PC-9 (cell line): Measurements from ENCODE around the gene VPS37B. TPM values are rescaled to one million over a fixed set of nuclear protein-coding genes. Genes with fewer than 3 reads are reported as not detected.

Experiments
- BruUV-seq: library from RNA; stranded (reverse); fragments of 400-500 nt; replicated peaks from 2 replicates; lab custom pipeline; 2021; lab: Mats Ljungman, UMichigan
- CTCF ChIA-PET: fragments of 300-600 bp; sonication (Branson Sonifier 250); formaldehyde crosslinking; loops from one replicate; lab custom pipeline; 2022; ENCODE audit warnings: antibody characterized with exemption; lab: Charles Lee
- POLR2A ChIA-PET: fragments of 300-600 bp; sonication (Branson Sonifier 250); formaldehyde crosslinking; loops from one replicate; lab custom pipeline; 2022; ENCODE audit warnings: antibody characterized with exemption; ENCODE audit not compliant: unreplicated experiment; lab: Charles Lee
- DNase-seq, 2 experiments: peaks; one replicate each; pipeline versions ENCODE4 v3.0.0 to v3.0.0-alpha.2; 2015 to 2022; ENCODE audit warnings: mixed read lengths in 1 of 2
- H2AFZ ChIP-seq: fragments of 200-600 bp; sonication (generic); 2 replicates; pipeline ENCODE4 v1.8.1; 2017; ENCODE audit warnings: antibody characterized with exemption
- H3F3A ChIP-seq: fragments of 200-600 bp; sonication (generic); 2 replicates; pipeline ENCODE4 v1.8.1; 2017; ENCODE audit warnings: antibody characterized with exemption, mild to moderate bottlenecking, low read depth; ENCODE audit not compliant: insufficient read depth
- H3K27ac ChIP-seq: fragments of 200-600 bp; sonication (generic); 2 replicates; pipeline ENCODE4 v1.6.1; 2016; ENCODE audit warnings: mixed run types
- H3K27me3 ChIP-seq: fragments of 200-600 bp; sonication (generic); 2 replicates; pipeline ENCODE4 v1.6.1; 2016; ENCODE audit warnings: low read depth, mixed run types; ENCODE audit not compliant: insufficient read depth
- H3K36me3 ChIP-seq: fragments of 200-600 bp; sonication (generic); 2 replicates; pipeline ENCODE4 v1.6.1; 2016; ENCODE audit warnings: low read depth, mixed run types
- H3K4me1 ChIP-seq: fragments of 200-600 bp; sonication (generic); replicated peaks from 2 replicates; pipeline ENCODE4 v1.6.1; 2016; ENCODE audit warnings: mixed run types; ENCODE audit not compliant: insufficient read depth
- H3K4me2 ChIP-seq: fragments of 200-600 bp; sonication (generic); 2 replicates; pipeline ENCODE4 v1.6.1; 2017; ENCODE audit warnings: mixed run types
- H3K4me3 ChIP-seq: fragments of 200-600 bp; sonication (generic); 2 replicates; pipeline ENCODE4 v1.6.1; 2016; ENCODE audit warnings: mixed run types
- H3K79me2 ChIP-seq: fragments of 200-600 bp; sonication (generic); 2 replicates; pipeline ENCODE4 v1.6.1; 2017; ENCODE audit warnings: low read depth, mixed run types
- H3K9me2 ChIP-seq: fragments of 200-600 bp; sonication (generic); 2 replicates; pipeline ENCODE4 v1.8.1; 2017; ENCODE audit warnings: mild to moderate bottlenecking; ENCODE audit not compliant: insufficient read depth
- H3K9me3 ChIP-seq: fragments of 200-600 bp; sonication (generic); 2 replicates; pipeline ENCODE4 v1.8.1; 2016; ENCODE audit warnings: low read depth; ENCODE audit not compliant: insufficient read depth
- H4K20me1 ChIP-seq: fragments of 200-600 bp; sonication (generic); 2 replicates; pipeline ENCODE4 v1.8.1; 2017; ENCODE audit not compliant: insufficient read depth
- CTCF ChIP-seq: fragments of 200-600 bp; sonication (generic); conservative IDR thresholded peaks from 2 replicates; pipeline ENCODE4 v1.6.1; 2017; ENCODE audit warnings: mixed run types, antibody characterized with exemption, mild to moderate bottlenecking, moderate library complexity
- EZH2 ChIP-seq: fragments of 200-600 bp; sonication (generic); IDR thresholded peaks from 2 replicates; pipeline ENCODE4 v1.8.0; 2017; ENCODE audit warnings: antibody characterized with exemption, low read depth
- intact Hi-C: fragments of 100-400 bp; cut with micrococcal nuclease; formaldehyde crosslinking; loops from one replicate; pipeline ENCODE4 v1.10.0; 2022; ENCODE audit not compliant: unreplicated experiment
- total RNA-seq: library from RNA; stranded (reverse); gene quantifications from 2 replicates; pipeline ENCODE4 v1.2.3, GENCODE V29; 2021

The VPS37B gene
- total RNA-seq, 1 experiment from 2014 or later: 51.4 TPM

- H3K27me3 ChIP-seq: no peaks in the 10 kb centered on the region
- H3K36me3 ChIP-seq: peaks cover 11% of the 10 kb centered on the region; the same call in 1 of the 2 replicates
- no peaks in the 10 kb centered on the region for H3K4me1 ChIP-seq
- ChIA-PET POLR2A (no interaction called here), CTCF (interaction anchor here (0.6 kb wide), 2 partner anchors 86 to 159 kb away, joined by 9 to 11 read pairs; no protein-coding TSS in a partner anchor)
- H3K27ac ChIP-seq: no peak overlapping the region
- peaks cover 18% of the 10 kb centered on the region; the same call in 1 of the 2 replicates for H4K20me1 ChIP-seq
- no peak overlapping the region for H3K4me3 ChIP-seq
- H3K79me2 ChIP-seq: no peaks in the 10 kb centered on the region
- TSS peak; percentile 8 for BruUV-seq
- TF ChIP-seq CTCF (no peak), EZH2 (no peak)
- intact Hi-C loops: loop anchor here (5.0 kb wide), 1 partner anchor 73 kb away; no protein-coding TSS in a partner anchor
- no peak overlapping the region for H3K4me2 ChIP-seq
- no peak for DNase-seq
- H3F3A ChIP-seq: peaks cover 42% of the 10 kb centered on the region; the same call in 1 of the 2 replicates
- H3K9me2 ChIP-seq: no peaks in the 10 kb centered on the region
- H2AFZ ChIP-seq: no peak overlapping the region
- H3K9me3 ChIP-seq: no peaks in the 10 kb centered on the region
Observed at GRCh38 chr12:122864894-122865253, 31.1 kb downstream of the VPS37B start.

GRCh38 chr12:122862872-122863701 lies 32.8 kb downstream of the VPS37B start:
- Histone ChIP-seq H4K20me1 (peaks cover 18% of the 10 kb centered on the region; the same call in 1 of the 2 replicates), H3K4me1 (no peaks in the 10 kb centered on the region), H3K4me2 (no peak overlapping the region), H3K79me2 (no peaks in the 10 kb centered on the region), H2AFZ (no peak overlapping the region), H3K36me3 (no peaks in the 10 kb centered on the region), H3K27me3 (no peaks in the 10 kb centered on the region), H3K9me3 (no peaks in the 10 kb centered on the region), H3K27ac (no peak overlapping the region), H3K4me3 (no peak overlapping the region), H3F3A (peaks cover 42% of the 10 kb centered on the region; the same call in 1 of the 2 replicates), H3K9me2 (no peaks in the 10 kb centered on the region)
- TF ChIP-seq EZH2 (no peak), CTCF (no peak)
- DNase-seq: peak; percentile 51 to 68
- TSS peak; percentile 7 for BruUV-seq
- ChIA-PET POLR2A (interaction anchor here (0.5 kb wide), 1 partner anchor 1934 kb away, joined by 3 read pairs; no protein-coding TSS in a partner anchor), CTCF (interaction anchor here (0.6 to 0.7 kb wide), 2 partner anchors 26 to 104 kb away, joined by 4 to 16 read pairs; no protein-coding TSS in a partner anchor)
- intact Hi-C loops: loop anchor here (5.0 kb wide), 1 partner anchor 71 kb away; no protein-coding TSS in a partner anchor

- Histone ChIP-seq H3K9me3 (no peaks in the 10 kb centered on the region), H3K36me3 (no peaks in the 10 kb centered on the region), H4K20me1 (peaks cover 18% of the 10 kb centered on the region; the same call in 1 of the 2 replicates), H3K27ac (no peak overlapping the region), H3K4me2 (no peak overlapping the region), H3F3A (peaks cover 45% of the 10 kb centered on the region; the same call in 1 of the 2 replicates), H3K79me2 (no peaks in the 10 kb centered on the region), H3K27me3 (no peaks in the 10 kb centered on the region), H3K4me1 (no peaks in the 10 kb centered on the region), H2AFZ (no peak overlapping the region), H3K9me2 (no peaks in the 10 kb centered on the region), H3K4me3 (no peak overlapping the region)
- no peak for TF ChIP-seq EZH2
- TF ChIP-seq CTCF: no peak
- BruUV-seq: TSS peak; percentile 7
- DNase-seq: no peak
- ChIA-PET CTCF (interaction anchor here (0.6 kb wide), 1 partner anchor 25 kb away, joined by 4 read pairs; no protein-coding TSS in a partner anchor), POLR2A (no interaction called here)
- intact Hi-C loops: loop anchor here (5.0 kb wide), 1 partner anchor 70 kb away; no protein-coding TSS in a partner anchor
Observed at GRCh38 chr12:122862110-122862634, 33.8 kb downstream of the VPS37B start.
